ENCODE results near the gene SLC4A4. TPM values are rescaled to one million over a fixed set of nuclear protein-coding genes. Genes with fewer than 3 reads are reported as not detected.

The SLC4A4 gene
- total and polyA plus RNA-seq, 10 of the 15 experiments (the other 5 are each of a cell fraction or from before 2014, with no cell fraction given), result 0.05 to 0.44 (median 0.18) TPM

DNA sequence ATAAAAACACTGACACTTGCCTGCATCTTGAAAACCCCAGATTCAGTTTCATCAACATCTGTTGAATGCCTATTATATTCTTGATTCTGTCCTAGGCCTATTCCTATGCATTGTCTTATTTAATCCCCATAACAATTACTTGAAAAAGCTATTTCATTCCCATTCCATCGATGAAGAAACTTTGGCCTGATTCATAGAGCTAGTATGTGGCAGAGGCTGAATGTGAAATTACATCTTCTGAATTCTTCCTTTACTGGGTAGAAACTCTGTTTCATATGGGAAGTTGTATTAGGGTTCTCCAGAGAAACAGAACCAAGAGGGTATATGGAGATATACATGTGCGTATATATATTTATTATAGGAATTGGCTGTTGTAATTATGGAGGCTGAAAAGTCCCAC, 35.0 kb upstream of the SLC4A4 start (continued):
- TF ChIP-seq, protein P1, sequence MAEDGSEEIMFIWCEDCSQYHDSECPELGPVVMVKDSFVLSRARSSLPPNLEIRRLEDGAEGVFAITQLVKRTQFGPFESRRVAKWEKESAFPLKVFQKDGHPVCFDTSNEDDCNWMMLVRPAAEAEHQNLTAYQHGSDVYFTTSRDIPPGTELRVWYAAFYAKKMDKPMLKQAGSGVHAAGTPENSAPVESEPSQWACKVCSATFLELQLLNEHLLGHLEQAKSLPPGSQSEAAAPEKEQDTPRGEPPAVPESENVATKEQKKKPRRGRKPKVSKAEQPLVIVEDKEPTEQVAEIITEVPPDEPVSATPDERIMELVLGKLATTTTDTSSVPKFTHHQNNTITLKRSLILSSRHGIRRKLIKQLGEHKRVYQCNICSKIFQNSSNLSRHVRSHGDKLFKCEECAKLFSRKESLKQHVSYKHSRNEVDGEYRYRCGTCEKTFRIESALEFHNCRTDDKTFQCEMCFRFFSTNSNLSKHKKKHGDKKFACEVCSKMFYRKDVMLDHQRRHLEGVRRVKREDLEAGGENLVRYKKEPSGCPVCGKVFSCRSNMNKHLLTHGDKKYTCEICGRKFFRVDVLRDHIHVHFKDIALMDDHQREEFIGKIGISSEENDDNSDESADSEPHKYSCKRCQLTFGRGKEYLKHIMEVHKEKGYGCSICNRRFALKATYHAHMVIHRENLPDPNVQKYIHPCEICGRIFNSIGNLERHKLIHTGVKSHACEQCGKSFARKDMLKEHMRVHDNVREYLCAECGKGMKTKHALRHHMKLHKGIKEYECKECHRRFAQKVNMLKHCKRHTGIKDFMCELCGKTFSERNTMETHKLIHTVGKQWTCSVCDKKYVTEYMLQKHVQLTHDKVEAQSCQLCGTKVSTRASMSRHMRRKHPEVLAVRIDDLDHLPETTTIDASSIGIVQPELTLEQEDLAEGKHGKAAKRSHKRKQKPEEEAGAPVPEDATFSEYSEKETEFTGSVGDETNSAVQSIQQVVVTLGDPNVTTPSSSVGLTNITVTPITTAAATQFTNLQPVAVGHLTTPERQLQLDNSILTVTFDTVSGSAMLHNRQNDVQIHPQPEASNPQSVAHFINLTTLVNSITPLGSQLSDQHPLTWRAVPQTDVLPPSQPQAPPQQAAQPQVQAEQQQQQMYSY (CRISPR knock-in tag; IDR thresholded peaks at IDR 0.05), result no peak

DNA sequence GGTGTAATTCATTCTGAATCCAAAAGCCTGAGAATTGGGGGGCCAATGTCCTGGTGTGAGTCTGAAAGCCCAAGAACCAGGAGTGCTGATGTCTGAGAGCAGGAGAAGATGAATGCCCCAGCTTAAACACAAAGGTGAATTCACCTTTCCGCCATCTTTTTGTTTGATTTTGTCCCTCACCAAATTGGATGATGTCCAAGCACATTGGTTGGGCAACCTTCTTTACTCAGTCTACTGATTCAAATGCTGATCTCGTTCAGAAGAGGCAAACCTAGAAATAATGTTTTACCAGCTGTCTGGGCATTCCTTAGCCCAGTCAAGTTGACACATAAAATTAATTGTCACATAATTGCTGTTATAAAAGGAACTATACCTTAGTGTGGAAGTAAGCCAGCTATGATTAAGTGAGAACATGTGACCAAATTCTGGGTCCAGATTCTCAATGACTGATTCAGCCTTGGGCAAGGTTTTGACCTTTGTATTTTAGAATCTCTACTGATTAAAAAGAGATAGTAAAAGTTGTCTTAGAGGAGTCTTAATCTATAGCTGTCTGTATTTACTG, 34.5 kb upstream of the SLC4A4 start:
- in situ Hi-C loops (cut with MboI), result no loop called here
- CTCF ChIA-PET, result interaction anchor here (0.5 kb wide), 1 partner anchor 75 kb away, joined by 5 read pairs; no protein-coding TSS in a partner anchor
- no peak overlapping the region for H3K9ac ChIP-seq (ENCODE audit: control insufficient read depth, insufficient read depth, low read length)
- 95% methylated on average over 2 of the region's 2 CpGs for WGBS (ENCODE audit: insufficient coverage, insufficient replicate concordance, low lambda C conversion rate, missing lambda C conversion rate)
- H3K27me3 ChIP-seq (replicated peaks in 1 of 2; ENCODE audit: control insufficient read depth in 2 of 2, insufficient read depth in 2 of 2, low read length in 1 of 2), result no peaks in the 10 kb centered on the region; a peak in 1 of 4 replicates
- no peak overlapping the region for H2AFZ ChIP-seq (ENCODE audit: control insufficient read depth, low read depth, low read length)
- POLR2A ChIA-PET, result no interaction called here
- H3K9me3 ChIP-seq (replicated peaks; ENCODE audit: control insufficient read depth, insufficient read depth, low read length), result no peaks in the 10 kb centered on the region
- H3K4me1 ChIP-seq (ENCODE audit: control insufficient read depth, insufficient read depth, low read length), result peaks cover 3% of the 10 kb centered on the region; the same call in 1 of the 2 replicates
- SMC1A ChIA-PET (ENCODE audit: uncharacterized antibody, unreplicated experiment), result interaction anchor here (0.9 to 2.5 kb wide), 3 partner anchors 21 to 74 kb away, joined by 3 to 9 read pairs (median 3); partner anchors contain the start of gene SLC4A4
- H4K20me1 ChIP-seq (ENCODE audit: control insufficient read depth, insufficient read depth), result no peaks in the 10 kb centered on the region
- no peak for DNase-seq (ENCODE audit: low read depth, low spot score)
- BruUV-seq (replicated peaks), result no TSS peak
- no peaks in the 10 kb centered on the region for H3K79me2 ChIP-seq (ENCODE audit: control insufficient read depth, insufficient read depth, low read length)
- intact Hi-C loops (cut with micrococcal nuclease; ENCODE audit: unreplicated experiment), result no loop called here
- H3K4me2 ChIP-seq (ENCODE audit: control insufficient read depth, insufficient read depth), result no peak overlapping the region
- FAIRE-seq, result no peak
- H3K27ac ChIP-seq (ENCODE audit: control insufficient read depth, insufficient read depth), result no peak overlapping the region
- RAD21 ChIA-PET (ENCODE audit: unreplicated experiment), result interaction anchor here (1.5 kb wide), 1 partner anchor 36 kb away, joined by 4 read pairs; no protein-coding TSS in a partner anchor
- no peaks in the 10 kb centered on the region for H3K36me3 ChIP-seq (ENCODE audit: control insufficient read depth in 2 of 2, insufficient read depth in 2 of 2, low read length in 1 of 2)
- no peak overlapping the region for H3K4me3 ChIP-seq
- no peak for ATAC-seq
- no peak for TF ChIP-seq SPI1 (IDR thresholded peaks at IDR 0.05; ENCODE audit: borderline replicate concordance, insufficient read depth, low read depth, low read length)
- TF ChIP-seq, protein P2, sequence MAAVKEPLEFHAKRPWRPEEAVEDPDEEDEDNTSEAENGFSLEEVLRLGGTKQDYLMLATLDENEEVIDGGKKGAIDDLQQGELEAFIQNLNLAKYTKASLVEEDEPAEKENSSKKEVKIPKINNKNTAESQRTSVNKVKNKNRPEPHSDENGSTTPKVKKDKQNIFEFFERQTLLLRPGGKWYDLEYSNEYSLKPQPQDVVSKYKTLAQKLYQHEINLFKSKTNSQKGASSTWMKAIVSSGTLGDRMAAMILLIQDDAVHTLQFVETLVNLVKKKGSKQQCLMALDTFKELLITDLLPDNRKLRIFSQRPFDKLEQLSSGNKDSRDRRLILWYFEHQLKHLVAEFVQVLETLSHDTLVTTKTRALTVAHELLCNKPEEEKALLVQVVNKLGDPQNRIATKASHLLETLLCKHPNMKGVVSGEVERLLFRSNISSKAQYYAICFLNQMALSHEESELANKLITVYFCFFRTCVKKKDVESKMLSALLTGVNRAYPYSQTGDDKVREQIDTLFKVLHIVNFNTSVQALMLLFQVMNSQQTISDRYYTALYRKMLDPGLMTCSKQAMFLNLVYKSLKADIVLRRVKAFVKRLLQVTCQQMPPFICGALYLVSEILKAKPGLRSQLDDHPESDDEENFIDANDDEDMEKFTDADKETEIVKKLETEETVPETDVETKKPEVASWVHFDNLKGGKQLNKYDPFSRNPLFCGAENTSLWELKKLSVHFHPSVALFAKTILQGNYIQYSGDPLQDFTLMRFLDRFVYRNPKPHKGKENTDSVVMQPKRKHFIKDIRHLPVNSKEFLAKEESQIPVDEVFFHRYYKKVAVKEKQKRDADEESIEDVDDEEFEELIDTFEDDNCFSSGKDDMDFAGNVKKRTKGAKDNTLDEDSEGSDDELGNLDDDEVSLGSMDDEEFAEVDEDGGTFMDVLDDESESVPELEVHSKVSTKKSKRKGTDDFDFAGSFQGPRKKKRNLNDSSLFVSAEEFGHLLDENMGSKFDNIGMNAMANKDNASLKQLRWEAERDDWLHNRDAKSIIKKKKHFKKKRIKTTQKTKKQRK (IDR thresholded peaks at IDR 0.05; ENCODE audit: low read depth, low read length), result no peak
- no peak for TF ChIP-seq CHD2 (IDR thresholded peaks at IDR 0.05; ENCODE audit: borderline replicate concordance, low read depth, low read length)
- TF ChIP-seq RBBP5 (conservative IDR thresholded peaks at IDR 0.05), result no peak
- TF ChIP-seq, protein P3, sequence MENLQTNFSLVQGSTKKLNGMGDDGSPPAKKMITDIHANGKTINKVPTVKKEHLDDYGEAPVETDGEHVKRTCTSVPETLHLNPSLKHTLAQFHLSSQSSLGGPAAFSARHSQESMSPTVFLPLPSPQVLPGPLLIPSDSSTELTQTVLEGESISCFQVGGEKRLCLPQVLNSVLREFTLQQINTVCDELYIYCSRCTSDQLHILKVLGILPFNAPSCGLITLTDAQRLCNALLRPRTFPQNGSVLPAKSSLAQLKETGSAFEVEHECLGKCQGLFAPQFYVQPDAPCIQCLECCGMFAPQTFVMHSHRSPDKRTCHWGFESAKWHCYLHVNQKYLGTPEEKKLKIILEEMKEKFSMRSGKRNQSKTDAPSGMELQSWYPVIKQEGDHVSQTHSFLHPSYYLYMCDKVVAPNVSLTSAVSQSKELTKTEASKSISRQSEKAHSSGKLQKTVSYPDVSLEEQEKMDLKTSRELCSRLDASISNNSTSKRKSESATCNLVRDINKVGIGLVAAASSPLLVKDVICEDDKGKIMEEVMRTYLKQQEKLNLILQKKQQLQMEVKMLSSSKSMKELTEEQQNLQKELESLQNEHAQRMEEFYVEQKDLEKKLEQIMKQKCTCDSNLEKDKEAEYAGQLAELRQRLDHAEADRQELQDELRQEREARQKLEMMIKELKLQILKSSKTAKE (IDR thresholded peaks at IDR 0.05; ENCODE audit: low read depth, poor library complexity, severe bottlenecking), result no peak
- no peak for TF ChIP-seq ETV6 (conservative IDR thresholded peaks at IDR 0.05 in 1 of 2, IDR thresholded peaks at IDR 0.05 in 1 of 2; ENCODE audit: borderline replicate concordance in 1 of 2, low read depth in 1 of 2)
- TF ChIP-seq EZH2 (IDR thresholded peaks at IDR 0.05; ENCODE audit: borderline replicate concordance, control insufficient read depth, low read depth, low read length), result no peak
- TF ChIP-seq CBFB (IDR thresholded peaks at IDR 0.05; ENCODE audit: low read depth), result no peak
- TF ChIP-seq BACH1 (IDR thresholded peaks at IDR 0.05; ENCODE audit: borderline replicate concordance), result no peak
- no peak for TF ChIP-seq TARDBP (IDR thresholded peaks at IDR 0.05; ENCODE audit: borderline replicate concordance)
- TF ChIP-seq YY1 (IDR thresholded peaks at IDR 0.05; ENCODE audit: low read depth, low read length), result no peak

Measured in GM12878 (cell line).